GM12878 (cell line): Measurements from ENCODE around the gene MAPKAP1. TPM values are rescaled to one million over a fixed set of nuclear protein-coding genes. Genes with fewer than 3 reads are reported as not detected.

Source experiments
- ATAC-seq: fragments of 200-7000 bp; cut with Tn5 transposase; 3 replicates; pipeline ENCODE4 v1.9.1; 2020; ENCODE audit warnings: mild to moderate bottlenecking, moderate library complexity
- BruUV-seq: library from RNA; stranded (reverse); fragments of 400-500 nt; replicated peaks from 2 replicates; lab custom pipeline; 2021; lab: Mats Ljungman, UMichigan
- CTCF ChIA-PET: fragments of 300-600 bp; sonication (Branson Sonifier 250); formaldehyde crosslinking; extraction: SDS; loops from one replicate; lab custom pipeline; 2021; ENCODE audit warnings: inconsistent platforms; lab: Yijun Ruan, JAX
- POLR2A ChIA-PET: fragments of 350-600 bp; formaldehyde crosslinking; extraction: SDS; loops from one replicate; lab custom pipeline; 2021; ENCODE audit warnings: inconsistent platforms; lab: Charles Lee
- RAD21 ChIA-PET: fragments of 300-600 bp; sonication (Branson Sonifier 250); formaldehyde crosslinking; loops from one replicate; lab custom pipeline; 2023; ENCODE audit warnings: antibody characterized with exemption; ENCODE audit not compliant: unreplicated experiment; lab: Charles Lee
- SMC1A ChIA-PET: fragments of 300-600 bp; sonication (Branson Sonifier 250); formaldehyde crosslinking; loops from one replicate; lab custom pipeline; 2023; ENCODE audit not compliant: unreplicated experiment, uncharacterized antibody; lab: Charles Lee
- DNase-seq: peaks from one replicate; pipeline ENCODE4 v3.0.0-alpha.2; 2011; ENCODE audit warnings: low read depth, low spot score
- FAIRE-seq: peaks from 3 replicates; lab custom pipeline; 2011; peaks lifted over from hg19 to GRCh38; lab: Jason Lieb, UNC
- H2AFZ ChIP-seq: 2 replicates; pipeline ENCODE4 v1.6.0; 2011; ENCODE audit warnings: low read depth, low read length, control low read depth; ENCODE audit not compliant: control insufficient read depth
- H3K27ac ChIP-seq: 2 replicates; pipeline ENCODE4 v1.5.1; 2011; ENCODE audit warnings: control low read depth; ENCODE audit not compliant: control insufficient read depth, insufficient read depth
- H3K27me3 ChIP-seq, 2 experiments: replicated peaks in 1 of 2; 2 replicates each; pipeline versions ENCODE4 v1.6.0 to v1.6.1; 2011; ENCODE audit warnings: low read length in 1 of 2; ENCODE audit not compliant: control insufficient read depth in 2 of 2, insufficient read depth in 2 of 2
- H3K36me3 ChIP-seq, 2 experiments: 2 replicates each; pipeline ENCODE4 v1.5.1; 2011; ENCODE audit warnings: low read length in 1 of 2; ENCODE audit not compliant: control insufficient read depth in 2 of 2, insufficient read depth in 2 of 2
- H3K4me1 ChIP-seq: 2 replicates; pipeline ENCODE4 v1.6.1; 2011; ENCODE audit warnings: mild to moderate bottlenecking, low read length, moderate library complexity, mixed read lengths; ENCODE audit not compliant: control insufficient read depth, insufficient read depth
- H3K4me2 ChIP-seq: 2 replicates; pipeline ENCODE4 v1.6.0; 2011; ENCODE audit warnings: control low read depth; ENCODE audit not compliant: control insufficient read depth, insufficient read depth
- H3K4me3 ChIP-seq: fragments of 200-600 bp; sonication (generic); 2 replicates; pipeline ENCODE4 v1.5.1; 2016
- H3K79me2 ChIP-seq: 2 replicates; pipeline ENCODE4 v1.6.0; 2011; ENCODE audit warnings: low read length; ENCODE audit not compliant: control insufficient read depth, insufficient read depth
- H3K9ac ChIP-seq: 2 replicates; pipeline ENCODE4 v1.8.0; 2011; ENCODE audit warnings: low read length, control low read depth, mixed read lengths; ENCODE audit not compliant: control insufficient read depth, insufficient read depth
- H3K9me3 ChIP-seq: replicated peaks from 3 replicates; pipeline ENCODE4 v1.5.1; 2011; ENCODE audit warnings: mild to moderate bottlenecking, low read length; ENCODE audit not compliant: control insufficient read depth, insufficient read depth
- H4K20me1 ChIP-seq: 2 replicates; pipeline ENCODE4 v1.6.0; 2011; ENCODE audit not compliant: control insufficient read depth, insufficient read depth
- BHLHE40 ChIP-seq, 2 experiments: fragments of 450-650 bp in 1 of 2; IDR thresholded peaks; 2 replicates each; pipeline ENCODE4 v1.6.1; 2011 to 2017; ENCODE audit warnings: low read depth in 2 of 2, borderline replicate concordance in 1 of 2, improper control_type of control experiment in 1 of 2, low read length in 1 of 2, mild to moderate bottlenecking in 1 of 2
- ETV6 ChIP-seq, 2 experiments: fragments of 450-650 bp in 1 of 2; IDR thresholded peaks in 1 of 2; conservative IDR thresholded peaks in 1 of 2; 2 replicates each; pipeline ENCODE4 v1.6.1; 2014; ENCODE audit warnings: antibody characterized with exemption in 1 of 2, borderline replicate concordance in 1 of 2, low read depth in 1 of 2, mild to moderate bottlenecking in 1 of 2, moderate library complexity in 1 of 2
- MLLT1 ChIP-seq: fragments of 450-650 bp; IDR thresholded peaks from 2 replicates; pipeline ENCODE4 v1.6.1; 2016; ENCODE audit warnings: mild to moderate bottlenecking
- MTA3 ChIP-seq: IDR thresholded peaks from 2 replicates; pipeline ENCODE4 v1.6.1; 2012; ENCODE audit warnings: low read length, inconsistent platforms, borderline replicate concordance
- MYC ChIP-seq: IDR thresholded peaks from 2 replicates; pipeline ENCODE4 v1.6.1; 2011; ENCODE audit warnings: mild to moderate bottlenecking, low read length, moderate library complexity, inconsistent platforms; ENCODE audit not compliant: insufficient read depth, insufficient replicate concordance, insufficient read length, severe bottlenecking
- NKRF ChIP-seq: fragments of 450-650 bp; conservative IDR thresholded peaks from 2 replicates; pipeline ENCODE4 v1.6.1; 2017; ENCODE audit warnings: mild to moderate bottlenecking, moderate library complexity
- POU2F2 ChIP-seq: IDR thresholded peaks from 3 replicates; pipeline ENCODE4 v1.6.1; 2011; ENCODE audit warnings: low read depth, mild to moderate bottlenecking, low read length, borderline replicate concordance
- RAD21 ChIP-seq: IDR thresholded peaks from 2 replicates; pipeline ENCODE4 v1.6.1; 2011; ENCODE audit warnings: mild to moderate bottlenecking, low read depth, low read length, moderate library complexity; ENCODE audit not compliant: insufficient read depth
- RAD51 ChIP-seq: fragments of 450-650 bp; IDR thresholded peaks from 2 replicates; pipeline ENCODE4 v1.6.1; 2016; ENCODE audit warnings: moderate library complexity, mild to moderate bottlenecking, inconsistent platforms
- SUPT20H ChIP-seq: IDR thresholded peaks from 2 replicates; pipeline ENCODE4 v1.6.1; 2011; ENCODE audit warnings: low read depth, mild to moderate bottlenecking, low read length, moderate library complexity, borderline replicate concordance; ENCODE audit not compliant: control insufficient read depth
- WGBS: methylation state at CpG from one replicate; pipeline ENCODE4 v1.1.6; 2016; ENCODE audit warnings: low lambda C conversion rate; ENCODE audit not compliant: insufficient replicate concordance, insufficient coverage; ENCODE audit errors: missing lambda C conversion rate; 5-methylcytosine and 5-hydroxymethylcytosine counted together
- in situ Hi-C: fragments of 300-500 bp; cut with MboI; formaldehyde crosslinking; loops from 9 replicates; pipeline ENCODE4 v1.14.3; 2018; ENCODE audit warnings: mixed read lengths
- intact Hi-C: fragments of 100-400 bp; cut with micrococcal nuclease; formaldehyde crosslinking; loops from one replicate; pipeline ENCODE4 v1.14.2; 2022; ENCODE audit not compliant: unreplicated experiment
- polyA plus RNA-seq, 11 experiments: library from polyadenylated mRNA; depleted of rRNA in 4 of 11; unstranded in 6 of 11; stranded (reverse) in 5 of 11; fragments of >200 nt; fragmentation: Nextera tagmentation in 4 of 11; fragmentation: Illumina TruSeq in 1 of 11; extraction: Ambion mirVana in 4 of 11; extraction: Trizol in 1 of 11; gene quantifications; 1 replicate in 1 of 11; 2 replicates in 10 of 11; pipeline versions ENCODE4 v1.2.1 to v1.2.3, GENCODE V29; 2011 to 2016; ENCODE audit warnings: inconsistent platforms in 2 of 11, missing spikeins in 2 of 11, low read depth in 1 of 11
- total RNA-seq, 4 experiments: library from RNA; depleted of rRNA in 3 of 4; stranded (reverse); fragments of >200 nt in 3 of 4; fragmentation: Illumina TruSeq in 1 of 4; extraction: Trizol in 1 of 4; gene quantifications; 2 replicates each; pipeline versions ENCODE4 v1.2.1 to v1.2.3, GENCODE V29; 2013 to 2021
- TF ChIP-seq, protein P1 (sequence below): IDR thresholded peaks from 2 replicates; pipeline ENCODE4 v1.6.1; 2012; ENCODE audit warnings: improper control_type of control experiment, low read depth, low read length; ENCODE audit not compliant: insufficient replicate concordance
- TF ChIP-seq, protein P2 (sequence below): fragments of 450-650 bp; IDR thresholded peaks from 2 replicates; pipeline ENCODE4 v1.6.1; 2017; ENCODE audit warnings: low read depth, mild to moderate bottlenecking, moderate library complexity

Gene MAPKAP1
- total and polyA plus RNA-seq, 10 of the 15 experiments (the other 5 are each of a cell fraction or from before 2014, with no cell fraction given): 5.1 to 188 (median 105) TPM

- SMC1A ChIA-PET: interaction anchor here (0.9 kb wide), 1 partner anchor 184 kb away, joined by 3 read pairs; no protein-coding TSS in a partner anchor
- Histone ChIP-seq H3K4me2 (no peak overlapping the region), H2AFZ (no peak overlapping the region), H3K79me2 (peaks cover 5% of the 10 kb centered on the region), H4K20me1 (no peaks in the 10 kb centered on the region), H3K9me3 (no peaks in the 10 kb centered on the region), H3K4me3 (no peak overlapping the region), H3K27ac (no peak overlapping the region), H3K9ac (no peak overlapping the region), H3K27me3 (no peaks in the 10 kb centered on the region), H3K36me3 (no peaks in the 10 kb centered on the region), H3K4me1 (peaks cover 7% of the 10 kb centered on the region)
- no peak for FAIRE-seq
- in situ Hi-C loops (no loop called here), intact Hi-C loops (no loop called here)
- DNase-seq: no peak
- no peak for ATAC-seq
- 68% methylated on average over 3 of the region's 3 CpGs for WGBS
- POLR2A ChIA-PET: no interaction called here
- RAD21 ChIA-PET: interaction anchor here (1.5 kb wide), 1 partner anchor 110 kb away, joined by 4 read pairs; no protein-coding TSS in a partner anchor
- BruUV-seq: no TSS peak
- CTCF ChIA-PET: interaction anchor here (1.0 kb wide), 1 partner anchor 38 kb away, joined by 3 read pairs; no protein-coding TSS in a partner anchor
- TF ChIP-seq RAD21 (no peak), MYC (no peak), SUPT20H (no peak), NKRF (no peak), POU2F2 (no peak), ETV6 (conservative IDR thresholded peaks at IDR 0.05 in 1 of 2, IDR thresholded peaks at IDR 0.05 in 1 of 2; ENCODE audit: borderline replicate concordance in 1 of 2, low read depth in 1 of 2) (no peak), MTA3 (no peak), MLLT1 (no peak), BHLHE40 (IDR thresholded peaks at IDR 0.05; ENCODE audit: borderline replicate concordance in 1 of 2, low read depth in 2 of 2, low read length in 1 of 2) (no peak), RAD51 (no peak)
- TF ChIP-seq, protein P1, sequence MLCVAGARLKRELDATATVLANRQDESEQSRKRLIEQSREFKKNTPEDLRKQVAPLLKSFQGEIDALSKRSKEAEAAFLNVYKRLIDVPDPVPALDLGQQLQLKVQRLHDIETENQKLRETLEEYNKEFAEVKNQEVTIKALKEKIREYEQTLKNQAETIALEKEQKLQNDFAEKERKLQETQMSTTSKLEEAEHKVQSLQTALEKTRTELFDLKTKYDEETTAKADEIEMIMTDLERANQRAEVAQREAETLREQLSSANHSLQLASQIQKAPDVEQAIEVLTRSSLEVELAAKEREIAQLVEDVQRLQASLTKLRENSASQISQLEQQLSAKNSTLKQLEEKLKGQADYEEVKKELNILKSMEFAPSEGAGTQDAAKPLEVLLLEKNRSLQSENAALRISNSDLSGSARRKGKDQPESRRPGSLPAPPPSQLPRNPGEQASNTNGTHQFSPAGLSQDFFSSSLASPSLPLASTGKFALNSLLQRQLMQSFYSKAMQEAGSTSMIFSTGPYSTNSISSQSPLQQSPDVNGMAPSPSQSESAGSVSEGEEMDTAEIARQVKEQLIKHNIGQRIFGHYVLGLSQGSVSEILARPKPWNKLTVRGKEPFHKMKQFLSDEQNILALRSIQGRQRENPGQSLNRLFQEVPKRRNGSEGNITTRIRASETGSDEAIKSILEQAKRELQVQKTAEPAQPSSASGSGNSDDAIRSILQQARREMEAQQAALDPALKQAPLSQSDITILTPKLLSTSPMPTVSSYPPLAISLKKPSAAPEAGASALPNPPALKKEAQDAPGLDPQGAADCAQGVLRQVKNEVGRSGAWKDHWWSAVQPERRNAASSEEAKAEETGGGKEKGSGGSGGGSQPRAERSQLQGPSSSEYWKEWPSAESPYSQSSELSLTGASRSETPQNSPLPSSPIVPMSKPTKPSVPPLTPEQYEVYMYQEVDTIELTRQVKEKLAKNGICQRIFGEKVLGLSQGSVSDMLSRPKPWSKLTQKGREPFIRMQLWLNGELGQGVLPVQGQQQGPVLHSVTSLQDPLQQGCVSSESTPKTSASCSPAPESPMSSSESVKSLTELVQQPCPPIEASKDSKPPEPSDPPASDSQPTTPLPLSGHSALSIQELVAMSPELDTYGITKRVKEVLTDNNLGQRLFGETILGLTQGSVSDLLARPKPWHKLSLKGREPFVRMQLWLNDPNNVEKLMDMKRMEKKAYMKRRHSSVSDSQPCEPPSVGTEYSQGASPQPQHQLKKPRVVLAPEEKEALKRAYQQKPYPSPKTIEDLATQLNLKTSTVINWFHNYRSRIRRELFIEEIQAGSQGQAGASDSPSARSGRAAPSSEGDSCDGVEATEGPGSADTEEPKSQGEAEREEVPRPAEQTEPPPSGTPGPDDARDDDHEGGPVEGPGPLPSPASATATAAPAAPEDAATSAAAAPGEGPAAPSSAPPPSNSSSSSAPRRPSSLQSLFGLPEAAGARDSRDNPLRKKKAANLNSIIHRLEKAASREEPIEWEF: no peak
- TF ChIP-seq, protein P2, sequence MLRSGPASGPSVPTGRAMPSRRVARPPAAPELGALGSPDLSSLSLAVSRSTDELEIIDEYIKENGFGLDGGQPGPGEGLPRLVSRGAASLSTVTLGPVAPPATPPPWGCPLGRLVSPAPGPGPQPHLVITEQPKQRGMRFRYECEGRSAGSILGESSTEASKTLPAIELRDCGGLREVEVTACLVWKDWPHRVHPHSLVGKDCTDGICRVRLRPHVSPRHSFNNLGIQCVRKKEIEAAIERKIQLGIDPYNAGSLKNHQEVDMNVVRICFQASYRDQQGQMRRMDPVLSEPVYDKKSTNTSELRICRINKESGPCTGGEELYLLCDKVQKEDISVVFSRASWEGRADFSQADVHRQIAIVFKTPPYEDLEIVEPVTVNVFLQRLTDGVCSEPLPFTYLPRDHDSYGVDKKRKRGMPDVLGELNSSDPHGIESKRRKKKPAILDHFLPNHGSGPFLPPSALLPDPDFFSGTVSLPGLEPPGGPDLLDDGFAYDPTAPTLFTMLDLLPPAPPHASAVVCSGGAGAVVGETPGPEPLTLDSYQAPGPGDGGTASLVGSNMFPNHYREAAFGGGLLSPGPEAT: no peak
These were observed 35.6 kb upstream of the MAPKAP1 start for GRCh38 chr9:125742657-125743056.
